ENCODE measurements around the gene C12orf57. TPM values are rescaled to one million over a fixed set of nuclear protein-coding genes. Genes with fewer than 3 reads are reported as not detected.

The C12orf57 gene
- total RNA-seq, 3 donors from 2014 or later (not counting 1 experiment from before 2014, with no cell fraction given): 125 to 157 (median 126) TPM

GRCh38 chr12:6952121-6952862 lies 8.5 kb downstream of the C12orf57 start:
- peak overlapping the region; percentile 96 for H3K27ac ChIP-seq (ENCODE audit: low read length)
- H3K36me3 ChIP-seq (ENCODE audit: control insufficient read depth, insufficient read depth, low read length): peaks cover 40% of the 10 kb centered on the region
- intact Hi-C loops (cut with micrococcal nuclease): loop anchor here (1.0 to 5.0 kb wide), 2 partner anchors 9 to 65 kb away; partner anchors contain the start of gene LPCAT3
- H3K4me3 Mint-ChIP-seq: peak overlapping the region; percentile 91
- H3K4me1 Mint-ChIP-seq: peaks cover 86 to 99% of the 10 kb centered on the region in 2 donors
- peaks cover 89% of the 10 kb centered on the region for H3K4me1 ChIP-seq (ENCODE audit: control insufficient read depth, insufficient read depth, low read length)
- no peak for TF ChIP-seq CTCF (IDR thresholded peaks at IDR 0.05)
- H3K27ac Mint-ChIP-seq: peak overlapping the region; percentile 98 to 99
- H3K4me3 ChIP-seq (ENCODE audit: low read length): peak overlapping the region; percentile 93
- H3K9me3 ChIP-seq (ENCODE audit: control insufficient read depth, insufficient read depth, low read length): no peaks in the 10 kb centered on the region
- no peaks in the 10 kb centered on the region for H3K27me3 ChIP-seq (ENCODE audit: control insufficient read depth, insufficient read depth, low read length)
- DNase-seq (peak in 1 of 2 donors; percentile 49), ATAC-seq (no peak)
- WGBS (ENCODE audit: insufficient coverage): 2% methylated on average over 22 of the region's 22 CpGs
- H3K27me3 Mint-ChIP-seq (ENCODE audit: low read depth in 2 of 2): no peaks in the 10 kb centered on the region
- no peaks in the 10 kb centered on the region for H3K9me3 Mint-ChIP-seq
- no peaks in the 10 kb centered on the region for H3K36me3 Mint-ChIP-seq

GRCh38 chr12:6952863-6953441 lies 9.1 kb downstream of the C12orf57 start:
- H3K4me1 Mint-ChIP-seq: peaks cover 84 to 98% of the 10 kb centered on the region in 2 donors
- peak overlapping the region; percentile 91 for H3K4me3 Mint-ChIP-seq
- Histone ChIP-seq H3K27ac (ENCODE audit: low read length) (peak overlapping the region; percentile 96), H3K4me3 (ENCODE audit: low read length) (peak overlapping the region; percentile 93), H3K27me3 (ENCODE audit: control insufficient read depth, insufficient read depth, low read length) (no peaks in the 10 kb centered on the region), H3K9me3 (ENCODE audit: control insufficient read depth, insufficient read depth, low read length) (no peaks in the 10 kb centered on the region), H3K4me1 (ENCODE audit: control insufficient read depth, insufficient read depth, low read length) (peaks cover 89% of the 10 kb centered on the region), H3K36me3 (ENCODE audit: control insufficient read depth, insufficient read depth, low read length) (peaks cover 47% of the 10 kb centered on the region)
- no peaks in the 10 kb centered on the region for H3K9me3 Mint-ChIP-seq
- no peak for ATAC-seq
- no peaks in the 10 kb centered on the region for H3K36me3 Mint-ChIP-seq
- intact Hi-C loops (cut with micrococcal nuclease): loop anchor here (1.0 to 5.0 kb wide), 2 partner anchors 8 to 64 kb away; partner anchors contain the start of gene LPCAT3
- no peaks in the 10 kb centered on the region for H3K27me3 Mint-ChIP-seq (ENCODE audit: low read depth in 2 of 2)
- no peak for TF ChIP-seq CTCF (IDR thresholded peaks at IDR 0.05)
- H3K27ac Mint-ChIP-seq: peak overlapping the region; percentile 98 to 99
- no peak for DNase-seq
- WGBS (ENCODE audit: insufficient coverage): 8% methylated on average over 15 of the region's 15 CpGs

- H3K4me1 ChIP-seq (ENCODE audit: control insufficient read depth, insufficient read depth, low read length): peaks cover 90% of the 10 kb centered on the region
- H3K27ac Mint-ChIP-seq: peak overlapping the region; percentile 98 to 99
- H3K27me3 Mint-ChIP-seq (ENCODE audit: low read depth in 2 of 2): no peaks in the 10 kb centered on the region
- intact Hi-C loops (cut with micrococcal nuclease): loop anchor here (5.0 kb wide), 1 partner anchor 64 kb away; the partner anchor contains the start of gene LPCAT3
- H3K4me3 Mint-ChIP-seq: peak overlapping the region; percentile 91
- H3K4me1 Mint-ChIP-seq: peaks cover 84 to 98% of the 10 kb centered on the region in 2 donors
- no peak for TF ChIP-seq CTCF (IDR thresholded peaks at IDR 0.05)
- H3K9me3 Mint-ChIP-seq: no peaks in the 10 kb centered on the region
- DNase-seq (peak; percentile 70 to 89), ATAC-seq (peak; percentile 19 to 54 (median 25))
- H3K4me3 ChIP-seq (ENCODE audit: low read length): peak overlapping the region; percentile 93
- H3K27ac ChIP-seq (ENCODE audit: low read length): peak overlapping the region; percentile 96
- no peaks in the 10 kb centered on the region for H3K36me3 Mint-ChIP-seq
- peaks cover 54% of the 10 kb centered on the region for H3K36me3 ChIP-seq (ENCODE audit: control insufficient read depth, insufficient read depth, low read length)
- no peaks in the 10 kb centered on the region for H3K9me3 ChIP-seq (ENCODE audit: control insufficient read depth, insufficient read depth, low read length)
- WGBS (ENCODE audit: insufficient coverage): under 1% methylated on average over 18 of the region's 24 CpGs
- no peaks in the 10 kb centered on the region for H3K27me3 ChIP-seq (ENCODE audit: control insufficient read depth, insufficient read depth, low read length)
Measured at GRCh38 chr12:6953442-6954315, 9.9 kb downstream of the C12orf57 start.
